Tibial nerve (tissue), 4 donors: ENCODE data around the gene HOXB2. TPM values are rescaled to one million over a fixed set of nuclear protein-coding genes. Genes with fewer than 3 reads are reported as not detected.
A peak's percentile ranks its signal among the peaks of the same experiment; 100 is the strongest.

Experiments
- DNase-seq, 2 donors: peaks; one replicate each; pipeline ENCODE4 v3.0.0-alpha.2; 2019; ENCODE audit warnings: low spot score in 2 of 2
- H3K27ac ChIP-seq, 4 donors: fragments of 200-600 bp; sonication (generic) in 3 of 4; one replicate each; pipeline ENCODE4 v1.5.1; 2017 to 2019; ENCODE audit warnings: mild to moderate bottlenecking in 1 of 4
- H3K27me3 ChIP-seq, 2 donors: fragments of 200-600 bp; sonication (generic) in 1 of 2; one replicate each; pipeline versions ENCODE4 v1.5.1 to v1.6.0; 2017 to 2019
- H3K36me3 ChIP-seq, 3 donors: fragments of 200-600 bp; sonication (generic); one replicate each; pipeline ENCODE4 v1.5.1; 2018 to 2019
- H3K4me1 ChIP-seq, 4 donors: fragments of 200-600 bp; sonication (generic) in 3 of 4; one replicate each; pipeline ENCODE4 v1.5.1; 2017 to 2019
- H3K4me3 ChIP-seq, 4 donors: fragments of 200-600 bp; sonication (generic) in 3 of 4; one replicate each; pipeline ENCODE4 v1.5.1; 2017 to 2019; ENCODE audit warnings: mild to moderate bottlenecking in 1 of 4, moderate library complexity in 1 of 4
- H3K9me3 ChIP-seq, 4 donors: fragments of 200-600 bp; sonication (generic) in 3 of 4; one replicate each; pipeline ENCODE4 v1.5.1; 2017 to 2019
- CTCF ChIP-seq, 5 experiments: fragments of 200-600 bp in 3 of 5; fragments of 450-650 bp in 2 of 5; sonication (generic) in 3 of 5; IDR thresholded peaks; one replicate each; pipeline ENCODE4 v1.5.1; 2016 to 2019; ENCODE audit warnings: antibody characterized with exemption in 5 of 5, mild to moderate bottlenecking in 3 of 5, moderate library complexity in 2 of 5
- EP300 ChIP-seq, 2 donors: sonication (generic); formaldehyde crosslinking; IDR thresholded peaks; one replicate each; pipeline ENCODE4 v1.6.1; 2017; ENCODE audit warnings: antibody characterized with exemption in 2 of 2, mild to moderate bottlenecking in 1 of 2
- POLR2A ChIP-seq, 2 donors: fragments of 450-650 bp; IDR thresholded peaks; one replicate each; pipeline ENCODE4 v1.6.1; 2017; ENCODE audit warnings: antibody characterized with exemption in 2 of 2, mild to moderate bottlenecking in 2 of 2, moderate library complexity in 2 of 2
- WGBS, 2 donors: methylation state at CpG; one replicate each; pipeline ENCODE4 v1.1.5; 2018; 5-methylcytosine and 5-hydroxymethylcytosine counted together
- total RNA-seq, 4 donors: library from RNA; depleted of rRNA; stranded (reverse); fragments of >200 nt; gene quantifications; one replicate each; pipeline ENCODE4 v1.1.0, GENCODE V29; 2016

The HOXB2 gene
- total RNA-seq, 4 donors from 2014 or later, result 6.9 to 29.3 (median 19.2) TPM

GRCh38 chr17:48583708-48584222, 38.9 kb upstream of the HOXB2 start:
- TF ChIP-seq POLR2A (IDR thresholded peaks at IDR 0.05), result no peak
- H3K27ac ChIP-seq, result no peak overlapping the region
- no peak overlapping the region for H3K4me3 ChIP-seq
- no peak for DNase-seq
- 56 to 76% methylated on average over 3 of the region's 3 CpGs for WGBS, 2 donors
- H3K4me1 ChIP-seq, result peaks cover 0 to 56% (median 16%) of the 10 kb centered on the region in 4 donors
- peaks cover 0 to 100% of the 10 kb centered on the region in 2 donors for H3K27me3 ChIP-seq
- no peaks in the 10 kb centered on the region for H3K36me3 ChIP-seq
- no peaks in the 10 kb centered on the region for H3K9me3 ChIP-seq

GRCh38 chr17:48582750-48583069, 37.8 kb upstream of the HOXB2 start:
- Histone ChIP-seq H3K9me3 (no peaks in the 10 kb centered on the region), H3K36me3 (no peaks in the 10 kb centered on the region), H3K27ac (peak overlapping the region in 3 of 4 donors; percentile 71 to 81 (median 75)), H3K27me3 (peaks cover 0 to 98% of the 10 kb centered on the region in 2 donors), H3K4me3 (peak overlapping the region in 2 of 4 donors; percentile 38 to 51), H3K4me1 (peaks cover 0 to 63% (median 17%) of the 10 kb centered on the region in 4 donors)
- no peak for TF ChIP-seq POLR2A (IDR thresholded peaks at IDR 0.05)
- TF ChIP-seq EP300 (IDR thresholded peaks at IDR 0.05), result no peak
- no peak for TF ChIP-seq CTCF (IDR thresholded peaks at IDR 0.05)
- 31 to 46% methylated on average over 7 of the region's 7 CpGs for WGBS, 2 donors
- DNase-seq, result no peak

GRCh38 chr17:48579760-48580554, 35.0 kb upstream of the HOXB2 start:
- no peak for TF ChIP-seq EP300 (IDR thresholded peaks at IDR 0.05)
- TF ChIP-seq CTCF (IDR thresholded peaks at IDR 0.05), result no peak
- TF ChIP-seq POLR2A (IDR thresholded peaks at IDR 0.05), result no peak
- WGBS, 2 donors, result 49 to 50% methylated on average over 26 of the region's 26 CpGs
- no peaks in the 10 kb centered on the region for H3K36me3 ChIP-seq
- no peaks in the 10 kb centered on the region for H3K9me3 ChIP-seq
- peak overlapping the region in 2 of 4 donors; percentile 75 to 81 for H3K27ac ChIP-seq
- no peak overlapping the region for H3K4me3 ChIP-seq
- peaks cover 0 to 61% (median 18%) of the 10 kb centered on the region in 4 donors for H3K4me1 ChIP-seq
- no peak for DNase-seq
- peaks cover 0 to 98% of the 10 kb centered on the region in 2 donors for H3K27me3 ChIP-seq

- no peak for DNase-seq
- Histone ChIP-seq H3K27ac (peak overlapping the region in 1 of 4 donors; percentile 52), H3K4me3 (peak overlapping the region in 1 of 4 donors; percentile 58)
Observed at GRCh38 chr17:48579471-48579759, 34.5 kb upstream of the HOXB2 start.

More at GRCh38 chr17:48579471-48579759, 34.5 kb upstream of the HOXB2 start:
- Histone ChIP-seq H3K4me1 (peaks cover 0 to 61% (median 16%) of the 10 kb centered on the region in 4 donors), H3K27me3 (peaks cover 0 to 98% of the 10 kb centered on the region in 2 donors), H3K36me3 (no peaks in the 10 kb centered on the region), H3K9me3 (no peaks in the 10 kb centered on the region)
- TF ChIP-seq EP300 (IDR thresholded peaks at IDR 0.05), result no peak
- no peak for TF ChIP-seq CTCF (IDR thresholded peaks at IDR 0.05)
- no peak for TF ChIP-seq POLR2A (IDR thresholded peaks at IDR 0.05)
- WGBS, 2 donors, result 39 to 47% methylated on average over 7 of the region's 7 CpGs
